NCI-H1417 (cell line): ENCODE measurements around the gene DOCK1.

Source experiments
- DNase-seq, 3 experiments: peaks; one replicate each; lab custom pipeline; 2025; lab: John Stamatoyannopoulos, UW

The DOCK1 gene

GRCh38 chr10:127221281-127221680 lies 316.1 kb downstream of the DOCK1 start:
- DNase-seq = no peak

DNA sequence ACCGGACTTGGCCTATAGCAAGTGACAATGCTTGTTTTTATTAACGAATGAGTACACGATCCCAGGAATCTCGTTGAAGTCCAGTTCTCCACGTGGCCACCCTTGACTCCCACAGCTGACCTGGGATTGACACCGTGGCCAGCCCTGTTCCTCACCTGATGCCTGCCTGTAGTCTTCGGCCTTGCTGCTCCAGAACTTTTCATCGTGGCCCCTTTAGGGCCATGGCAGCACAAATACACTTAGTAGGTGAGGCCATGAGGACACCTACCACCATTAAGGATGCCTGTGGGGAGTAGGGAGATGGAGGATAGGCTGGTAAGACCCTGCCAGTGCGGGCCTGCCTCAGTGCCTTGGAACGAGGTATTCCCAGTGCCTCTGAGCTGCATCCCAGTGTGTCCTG lies 321.8 kb downstream of the DOCK1 start:
- DNase-seq = no peak

DNA sequence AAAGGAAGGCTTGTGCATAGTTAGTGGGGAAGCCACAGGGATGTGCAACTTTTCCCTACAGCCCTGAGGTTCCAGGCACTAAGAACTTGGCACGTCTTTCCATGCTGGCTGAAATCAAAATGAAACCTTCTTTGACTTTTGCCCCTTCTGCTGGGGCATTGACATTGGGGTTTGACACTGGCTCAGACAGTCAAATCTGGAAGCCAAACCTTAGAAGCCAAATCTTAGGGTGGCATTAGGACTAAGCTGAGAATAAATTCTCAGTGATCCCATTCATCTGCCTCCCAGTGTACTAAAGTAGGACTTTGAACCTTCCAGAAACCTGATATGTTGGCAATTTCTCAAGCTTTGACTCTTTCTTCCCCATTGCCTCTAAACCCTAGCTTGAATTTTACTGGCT lies 322.4 kb downstream of the DOCK1 start:
- DNase-seq = no peak

DNA sequence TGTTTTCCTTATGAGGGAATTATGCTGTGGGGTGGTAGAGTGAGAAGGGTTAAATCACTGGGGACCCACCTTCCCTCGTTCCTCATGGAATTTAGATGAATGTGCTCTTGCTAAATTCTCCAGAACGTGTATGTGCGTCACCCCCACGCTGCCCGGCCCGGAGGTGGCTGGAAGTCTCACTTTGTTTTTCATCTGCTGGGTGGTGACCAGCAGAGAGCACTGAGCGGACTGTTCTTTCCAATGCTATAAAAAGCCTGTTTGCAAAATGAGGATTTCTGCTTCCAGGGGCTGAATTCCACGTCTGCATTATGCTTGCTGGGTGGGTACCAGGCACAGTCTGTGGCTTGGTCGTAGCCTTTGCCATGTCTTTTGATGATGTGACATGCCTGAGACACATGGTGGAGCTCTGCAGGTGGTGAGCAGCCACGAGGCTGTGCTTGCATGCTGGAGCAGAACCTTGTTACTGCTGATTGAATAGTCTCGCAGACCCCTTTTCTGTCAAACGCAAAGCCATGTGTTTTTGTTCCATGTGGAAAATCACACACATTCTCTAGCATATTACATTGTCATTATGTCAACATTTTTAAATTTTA lies 323.1 kb downstream of the DOCK1 start:
- no peak for DNase-seq

GRCh38 chr10:127234306-127234800 lies 329.1 kb downstream of the DOCK1 start:
- no peak for DNase-seq

DNA sequence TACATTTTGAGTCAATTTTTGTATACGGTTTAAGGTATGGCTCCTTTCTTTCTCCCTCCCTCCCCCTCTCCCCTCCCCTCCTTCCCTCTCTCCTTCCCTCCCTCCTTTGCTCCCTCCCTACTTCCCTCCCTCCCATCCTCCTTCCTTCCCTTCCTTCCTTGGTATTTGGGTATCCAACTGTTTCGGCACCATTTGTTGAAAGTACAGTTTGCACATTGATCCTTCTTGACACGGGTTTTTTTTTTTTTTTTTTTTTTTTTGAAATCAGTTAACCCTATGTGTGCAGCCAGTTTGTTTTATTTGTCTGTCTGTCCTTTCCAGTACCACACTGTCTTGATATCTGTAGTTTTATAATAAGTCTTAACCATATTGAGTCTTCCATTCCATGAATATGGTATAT lies 331.0 kb downstream of the DOCK1 start:
- no peak for DNase-seq

- no peak for DNase-seq
These were observed 337.7 kb downstream of the DOCK1 start for GRCh38 chr10:127242914-127243313.

- peak in 1 of 3 experiments; percentile 0 for DNase-seq
These were observed 338.5 kb downstream of the DOCK1 start for GRCh38 chr10:127243490-127244272.

- no peak for DNase-seq
These were observed 340.2 kb downstream of the DOCK1 start for GRCh38 chr10:127245456-127245855.

GRCh38 chr10:127250031-127250430 lies 344.8 kb downstream of the DOCK1 start:
- no peak for DNase-seq

GRCh38 chr10:127252818-127253217 lies 347.6 kb downstream of the DOCK1 start:
- no peak for DNase-seq

DNA sequence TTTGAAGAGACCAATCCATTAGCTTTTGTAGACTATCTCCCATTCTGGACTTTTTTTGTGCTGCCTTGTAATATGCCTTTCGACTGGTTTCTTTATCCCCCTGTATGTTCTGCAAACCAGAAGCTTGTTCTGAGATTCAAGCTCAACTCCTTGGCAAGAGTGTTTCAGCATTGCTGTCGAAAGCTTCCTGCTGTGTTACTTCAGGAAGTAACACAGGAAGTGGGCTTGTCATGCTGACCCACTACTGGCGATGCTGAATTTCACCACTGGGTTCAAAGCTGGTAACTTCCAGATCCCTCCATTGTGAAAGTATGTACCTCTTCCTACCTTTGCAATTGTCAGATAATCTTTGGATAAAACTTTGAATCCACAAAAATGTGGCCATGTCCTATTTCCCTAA lies 349.0 kb downstream of the DOCK1 start:
- no peak for DNase-seq

GRCh38 chr10:127257395-127257794 lies 352.2 kb downstream of the DOCK1 start:
- DNase-seq = no peak

DNA sequence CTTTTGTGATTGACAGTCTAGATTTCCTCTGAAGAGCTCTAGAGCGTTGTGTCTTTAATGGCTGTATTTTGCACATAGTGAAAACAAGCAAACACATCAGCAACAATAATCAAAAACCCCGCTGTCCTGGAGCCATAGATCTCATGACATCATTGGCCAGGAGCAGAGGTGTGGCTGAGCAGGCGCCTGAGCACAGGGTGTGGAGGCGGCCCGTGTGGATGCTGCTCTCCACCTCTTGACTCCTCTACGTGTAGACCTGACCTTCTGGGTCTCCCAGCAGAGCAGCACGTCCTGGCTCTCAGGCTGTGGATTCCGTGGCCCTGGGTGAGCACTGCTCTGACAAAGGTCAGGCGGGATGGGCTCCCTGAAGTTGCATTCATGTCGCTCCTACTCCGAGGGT lies 354.1 kb downstream of the DOCK1 start:
- DNase-seq = no peak

- DNase-seq = no peak
These were observed 357.4 kb downstream of the DOCK1 start for GRCh38 chr10:127262606-127263005.

GRCh38 chr10:127265288-127265687 lies 360.1 kb downstream of the DOCK1 start:
- DNase-seq = no peak

DNA sequence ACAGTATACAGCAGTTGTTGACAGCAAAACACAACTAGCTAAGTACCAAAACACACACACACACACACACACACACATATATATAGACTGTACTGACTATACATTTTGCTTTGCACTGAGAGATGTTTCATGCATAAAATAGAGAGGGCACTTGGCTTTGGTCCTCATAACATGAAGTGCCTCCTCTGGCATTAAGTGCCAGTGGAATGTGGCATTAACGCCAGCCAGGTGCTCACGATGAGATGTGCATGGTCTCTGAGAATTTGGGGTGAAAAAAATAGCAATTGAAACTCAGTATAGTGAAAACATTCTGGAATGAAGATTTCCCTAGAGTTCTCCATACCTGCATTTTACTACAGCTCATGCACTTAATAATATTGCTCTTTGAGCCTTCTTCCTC lies 361.2 kb downstream of the DOCK1 start:
- no peak for DNase-seq

- peak in 1 of 3 experiments; percentile 13 for DNase-seq
These were observed 362.2 kb downstream of the DOCK1 start for GRCh38 chr10:127267442-127267841.

DNA sequence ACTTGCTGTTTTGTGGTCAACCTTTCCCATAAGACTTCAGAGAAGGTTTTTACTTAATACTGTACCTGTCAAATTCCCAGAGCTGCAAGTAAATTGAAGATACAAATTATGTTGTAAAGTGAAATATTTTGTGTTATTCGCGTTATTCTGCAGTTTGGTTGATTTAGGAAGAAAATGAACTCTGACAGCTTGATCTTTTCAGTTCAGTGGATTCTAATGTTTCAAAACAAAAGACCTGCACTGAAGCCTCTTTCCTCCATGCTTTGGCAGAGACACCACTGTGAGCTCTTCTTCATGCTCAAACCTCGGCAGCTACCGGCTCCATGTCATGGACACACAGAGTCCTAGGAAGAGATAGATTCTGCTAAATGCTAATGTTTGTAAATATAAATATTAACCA lies 366.8 kb downstream of the DOCK1 start:
- no peak for DNase-seq

- DNase-seq = no peak
These were observed 370.0 kb downstream of the DOCK1 start for GRCh38 chr10:127275272-127275671.

DNA sequence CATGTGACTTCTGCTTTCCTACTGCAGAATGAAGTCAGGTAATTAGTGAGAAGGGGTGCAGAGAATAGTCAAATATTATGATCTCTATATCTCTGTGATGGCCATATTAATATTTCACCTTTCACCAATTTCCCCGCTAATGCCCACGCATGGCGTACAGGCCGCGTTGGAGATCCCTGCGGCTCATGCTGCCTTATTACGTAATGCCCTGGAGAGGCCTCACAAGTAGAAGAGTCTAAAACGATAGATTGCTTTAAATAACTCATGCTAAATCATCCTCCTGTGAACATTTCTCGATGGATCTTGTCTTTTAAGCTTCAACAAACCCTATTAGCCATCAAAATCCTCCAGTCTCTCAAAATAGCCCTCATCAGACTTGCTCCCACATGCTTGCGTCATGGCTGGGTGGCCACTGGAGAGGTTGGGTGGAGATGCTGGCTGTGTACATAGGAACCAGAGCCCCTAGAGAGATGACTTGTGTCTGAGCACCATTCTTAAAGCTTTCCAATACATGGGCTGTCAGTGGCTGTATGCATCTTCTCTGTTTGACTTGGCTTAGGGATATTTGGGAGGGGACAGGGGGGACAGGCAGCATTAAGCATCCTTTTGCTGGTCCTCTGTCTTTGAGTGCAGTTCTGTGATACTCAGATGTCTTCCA lies 370.7 kb downstream of the DOCK1 start:
- peak in 1 of 3 experiments; percentile 4 for DNase-seq

DNA sequence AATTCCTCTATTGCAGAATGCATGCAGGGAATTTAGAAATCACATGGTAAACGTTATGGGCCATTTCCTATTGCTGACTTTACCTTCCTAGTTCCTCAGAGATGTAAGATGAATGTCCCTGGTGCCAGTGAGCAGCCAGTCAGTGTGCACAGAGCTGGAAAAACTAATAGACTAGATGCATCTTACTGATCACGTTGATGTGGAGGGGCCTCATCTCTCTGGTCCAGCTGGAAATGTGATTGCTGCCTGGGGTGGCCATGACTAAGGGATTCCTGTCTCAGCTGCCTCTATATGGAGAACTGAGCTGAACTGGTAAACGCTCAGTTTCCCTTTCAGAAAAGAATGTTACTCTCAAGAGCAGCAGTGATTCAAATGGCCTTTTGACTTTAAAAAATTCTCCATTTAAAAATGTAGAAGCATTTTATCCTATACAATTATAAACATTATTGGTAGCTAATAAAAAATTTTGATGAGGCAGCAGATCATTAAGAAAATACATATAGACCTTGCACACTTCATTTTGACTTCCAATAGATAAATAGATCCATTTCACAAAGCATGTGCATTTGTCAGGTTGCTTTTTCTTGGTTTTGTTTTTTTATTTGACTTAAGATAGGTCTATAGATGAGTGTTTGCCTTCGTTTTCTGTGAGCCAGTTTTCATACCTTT lies 371.7 kb downstream of the DOCK1 start:
- DNase-seq = no peak

DNA sequence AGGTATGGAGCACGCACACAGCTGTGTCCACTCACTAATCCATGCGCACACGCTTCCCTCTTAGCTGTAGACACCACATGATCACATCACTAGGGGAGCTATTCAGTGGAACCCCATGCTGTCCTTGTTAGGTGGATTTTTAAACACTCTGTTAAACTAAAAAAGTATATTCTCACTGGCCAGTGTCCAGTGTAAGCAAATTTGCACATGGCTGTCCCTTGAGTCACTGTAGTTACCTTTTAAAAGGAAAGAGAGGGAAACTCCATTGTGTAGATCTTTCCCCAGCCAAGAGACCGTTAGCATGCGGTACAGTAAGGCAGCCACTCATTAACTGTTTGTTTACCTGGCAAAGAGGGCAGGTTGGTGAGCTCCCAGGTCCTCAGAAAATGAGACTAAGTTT lies 372.8 kb downstream of the DOCK1 start:
- no peak for DNase-seq
